MM.1S (cell line): Measurements from ENCODE around the gene UBL3.

Source experiments
- DNase-seq: peaks from one replicate; pipeline ENCODE4 v3.0.0-alpha.2; 2015
- H2AFZ ChIP-seq: fragments of 300-600 bp; sonication (generic); 2 replicates; pipeline ENCODE4 v1.6.0; 2016; ENCODE audit warnings: antibody characterized with exemption, low read length
- H3F3A ChIP-seq: fragments of 300-600 bp; sonication (generic); 2 replicates; pipeline ENCODE4 v1.6.1; 2016; ENCODE audit warnings: mild to moderate bottlenecking, antibody characterized with exemption, low read length, moderate library complexity, mixed read lengths; ENCODE audit not compliant: insufficient read depth
- H3K27ac ChIP-seq: fragments of 300-600 bp; sonication (generic); 2 replicates; pipeline ENCODE4 v1.5.1; 2016; ENCODE audit warnings: mild to moderate bottlenecking, low read length
- H3K27me3 ChIP-seq: fragments of 300-600 bp; sonication (generic); replicated peaks from 2 replicates; pipeline ENCODE4 v1.6.0; 2016; ENCODE audit warnings: low read length; ENCODE audit not compliant: insufficient read depth
- H3K36me3 ChIP-seq: fragments of 300-600 bp; sonication (generic); replicated peaks from 2 replicates; pipeline ENCODE4 v1.6.1; 2016; ENCODE audit warnings: mild to moderate bottlenecking, low read length, mixed read lengths; ENCODE audit not compliant: insufficient read depth
- H3K4me1 ChIP-seq: fragments of 300-600 bp; sonication (generic); 2 replicates; pipeline ENCODE4 v1.6.1; 2016; ENCODE audit warnings: low read length, mixed read lengths
- H3K4me2 ChIP-seq: fragments of 300-600 bp; sonication (generic); 2 replicates; pipeline ENCODE4 v1.6.0; 2016; ENCODE audit warnings: low read depth, low read length
- H3K4me3 ChIP-seq: fragments of 300-600 bp; sonication (generic); 2 replicates; pipeline ENCODE4 v1.5.1; 2016; ENCODE audit warnings: low read length, mixed read lengths
- H3K79me2 ChIP-seq: fragments of 300-600 bp; sonication (generic); 2 replicates; pipeline ENCODE4 v1.6.1; 2016; ENCODE audit warnings: mixed run types, low read length, mixed read lengths
- H3K9ac ChIP-seq: fragments of 300-600 bp; sonication (generic); 2 replicates; pipeline ENCODE4 v1.6.1; 2016; ENCODE audit warnings: low read length, mixed read lengths
- H3K9me2 ChIP-seq: fragments of 300-600 bp; sonication (generic); replicated peaks from 2 replicates; pipeline ENCODE4 v1.6.1; 2016; ENCODE audit warnings: mild to moderate bottlenecking, low read length, mixed read lengths; ENCODE audit not compliant: insufficient read depth
- H3K9me3 ChIP-seq: fragments of 300-600 bp; sonication (generic); replicated peaks from 2 replicates; pipeline ENCODE4 v1.6.1; 2016; ENCODE audit warnings: mild to moderate bottlenecking, low read length, mixed read lengths; ENCODE audit not compliant: insufficient read depth
- H4K20me1 ChIP-seq: fragments of 300-600 bp; sonication (generic); 2 replicates; pipeline ENCODE4 v1.6.1; 2016; ENCODE audit warnings: mild to moderate bottlenecking, low read length, moderate library complexity, mixed read lengths; ENCODE audit not compliant: insufficient read depth
- EZH2 ChIP-seq: fragments of 300-600 bp; sonication (generic); optimal IDR thresholded peaks from 2 replicates; pipeline ENCODE3; 2017; ENCODE audit warnings: low read depth, mild to moderate bottlenecking, antibody characterized with exemption, low read length, mixed read lengths
- EZH2phosphoT487 ChIP-seq: fragments of 300-600 bp; sonication (generic); IDR thresholded peaks from 2 replicates; pipeline ENCODE4 v1.6.1; 2018; ENCODE audit warnings: antibody characterized with exemption, low read length
- TF ChIP-seq, protein P1 (sequence below): fragments of 300-600 bp; sonication (generic); IDR thresholded peaks from 2 replicates; pipeline ENCODE4 v1.5.1; 2016; ENCODE audit warnings: antibody characterized with exemption, low read length, mixed read lengths

Gene UBL3

DNA sequence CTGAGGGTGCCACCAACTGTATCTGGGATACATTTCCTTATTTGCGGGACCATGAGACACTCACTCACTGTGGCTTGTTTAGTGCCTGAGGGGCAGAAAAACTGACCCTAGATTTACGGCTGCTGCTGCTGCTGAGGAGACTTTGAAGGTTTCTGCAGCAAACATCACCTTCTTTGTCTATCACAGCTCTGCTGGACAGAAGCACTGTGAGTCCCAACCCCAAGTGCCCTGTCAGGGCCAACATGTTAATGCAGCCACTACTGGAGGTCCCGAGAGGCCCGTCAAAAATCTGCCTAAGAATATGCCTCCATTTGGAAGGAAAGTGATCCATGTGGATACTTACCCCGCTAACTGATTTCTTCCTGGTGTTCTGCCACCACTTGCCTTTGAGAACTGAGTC lies 37.3 kb upstream of the UBL3 start:
- Histone ChIP-seq H3K27ac (no peak overlapping the region), H3K79me2 (no peaks in the 10 kb centered on the region), H3K4me2 (no peak overlapping the region), H3K9me2 (no peaks in the 10 kb centered on the region), H3K4me3 (no peak overlapping the region), H3K27me3 (no peaks in the 10 kb centered on the region), H3F3A (no peaks in the 10 kb centered on the region), H3K9ac (no peak overlapping the region), H3K4me1 (no peaks in the 10 kb centered on the region), H4K20me1 (no peaks in the 10 kb centered on the region), H3K36me3 (no peaks in the 10 kb centered on the region), H2AFZ (no peak overlapping the region), H3K9me3 (no peaks in the 10 kb centered on the region)
- no peak for DNase-seq
- TF ChIP-seq, protein P1, sequence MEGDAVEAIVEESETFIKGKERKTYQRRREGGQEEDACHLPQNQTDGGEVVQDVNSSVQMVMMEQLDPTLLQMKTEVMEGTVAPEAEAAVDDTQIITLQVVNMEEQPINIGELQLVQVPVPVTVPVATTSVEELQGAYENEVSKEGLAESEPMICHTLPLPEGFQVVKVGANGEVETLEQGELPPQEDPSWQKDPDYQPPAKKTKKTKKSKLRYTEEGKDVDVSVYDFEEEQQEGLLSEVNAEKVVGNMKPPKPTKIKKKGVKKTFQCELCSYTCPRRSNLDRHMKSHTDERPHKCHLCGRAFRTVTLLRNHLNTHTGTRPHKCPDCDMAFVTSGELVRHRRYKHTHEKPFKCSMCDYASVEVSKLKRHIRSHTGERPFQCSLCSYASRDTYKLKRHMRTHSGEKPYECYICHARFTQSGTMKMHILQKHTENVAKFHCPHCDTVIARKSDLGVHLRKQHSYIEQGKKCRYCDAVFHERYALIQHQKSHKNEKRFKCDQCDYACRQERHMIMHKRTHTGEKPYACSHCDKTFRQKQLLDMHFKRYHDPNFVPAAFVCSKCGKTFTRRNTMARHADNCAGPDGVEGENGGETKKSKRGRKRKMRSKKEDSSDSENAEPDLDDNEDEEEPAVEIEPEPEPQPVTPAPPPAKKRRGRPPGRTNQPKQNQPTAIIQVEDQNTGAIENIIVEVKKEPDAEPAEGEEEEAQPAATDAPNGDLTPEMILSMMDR, result no peak

DNA sequence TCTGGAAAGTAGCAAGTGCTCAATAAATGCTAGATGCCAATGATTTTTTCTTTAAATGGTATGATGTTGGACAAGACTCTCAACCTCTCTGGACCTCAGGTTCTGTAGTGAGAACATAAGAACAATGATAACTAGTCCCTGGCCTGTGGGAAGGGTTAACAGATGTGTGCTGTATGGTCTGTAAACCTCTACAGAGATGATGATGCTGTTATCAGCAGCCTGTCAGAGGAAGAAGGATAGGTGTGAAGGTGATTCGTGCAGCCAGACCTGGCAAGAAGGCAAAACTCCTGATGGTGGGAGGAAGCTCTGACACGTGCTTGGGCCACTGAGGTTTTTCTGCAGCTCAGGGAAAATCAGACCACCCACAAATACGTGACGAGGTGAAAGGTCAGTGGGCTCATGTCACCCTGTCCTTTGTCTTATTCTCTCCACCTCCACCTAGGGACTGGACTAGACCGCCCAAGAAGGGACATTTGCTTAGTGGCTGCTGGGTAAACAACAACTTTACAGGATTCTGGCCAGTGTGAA lies 36.7 kb upstream of the UBL3 start:
- H3K4me1 ChIP-seq, result no peaks in the 10 kb centered on the region
- no peak for DNase-seq
- no peak overlapping the region for H3K9ac ChIP-seq
- TF ChIP-seq EZH2phosphoT487, result no peak
- no peak for TF ChIP-seq EZH2
- TF ChIP-seq, protein P1, result no peak
- no peaks in the 10 kb centered on the region for H3K36me3 ChIP-seq
- no peaks in the 10 kb centered on the region for H3K9me2 ChIP-seq
- no peaks in the 10 kb centered on the region for H3K27me3 ChIP-seq
- H4K20me1 ChIP-seq, result no peaks in the 10 kb centered on the region
- H3K79me2 ChIP-seq, result no peaks in the 10 kb centered on the region
- H3K4me3 ChIP-seq, result no peak overlapping the region
- H2AFZ ChIP-seq, result no peak overlapping the region
- H3F3A ChIP-seq, result no peaks in the 10 kb centered on the region
- H3K4me2 ChIP-seq, result no peak overlapping the region
- H3K9me3 ChIP-seq, result no peaks in the 10 kb centered on the region
- no peak overlapping the region for H3K27ac ChIP-seq

DNA sequence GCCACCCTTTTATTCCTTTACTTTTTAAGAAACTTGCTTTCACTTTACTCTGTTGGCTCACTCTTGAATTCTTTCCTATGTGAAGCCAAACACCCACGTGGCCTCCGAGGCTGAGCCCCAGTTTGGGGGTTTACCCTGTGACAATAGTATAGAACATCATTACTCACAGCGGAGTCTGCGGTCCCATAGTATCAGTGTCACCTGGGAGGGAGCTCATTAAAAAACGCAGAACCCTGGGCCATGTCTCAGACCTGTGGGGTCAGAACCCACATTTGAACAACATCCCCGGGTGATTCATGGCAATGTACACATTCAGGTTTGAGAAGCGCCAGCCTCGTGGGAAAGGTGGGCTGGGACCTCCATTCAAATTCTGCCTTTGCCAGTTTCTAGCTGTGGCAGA lies 36.0 kb upstream of the UBL3 start:
- H3K9me3 ChIP-seq, result no peaks in the 10 kb centered on the region
- H3K9me2 ChIP-seq, result no peaks in the 10 kb centered on the region
- no peak for DNase-seq
- H3K4me1 ChIP-seq, result no peaks in the 10 kb centered on the region
- no peaks in the 10 kb centered on the region for H4K20me1 ChIP-seq
- TF ChIP-seq, protein P1, result no peak
- TF ChIP-seq EZH2phosphoT487, result no peak
- no peak for TF ChIP-seq EZH2
- no peak overlapping the region for H3K4me2 ChIP-seq
- H3F3A ChIP-seq, result no peaks in the 10 kb centered on the region
- H3K36me3 ChIP-seq, result no peaks in the 10 kb centered on the region
- H3K9ac ChIP-seq, result no peak overlapping the region
- no peak overlapping the region for H3K4me3 ChIP-seq
- no peak overlapping the region for H2AFZ ChIP-seq
- H3K27ac ChIP-seq, result no peak overlapping the region
- H3K79me2 ChIP-seq, result no peaks in the 10 kb centered on the region
- no peaks in the 10 kb centered on the region for H3K27me3 ChIP-seq
